K562 (cell line): ENCODE measurements around the gene HP. TPM values are rescaled to one million over a fixed set of nuclear protein-coding genes. Genes with fewer than 3 reads are reported as not detected.

ENCODE experiments used
- ATAC-seq: fragments of 200-7000 bp; cut with Tn5 transposase; 3 replicates; pipeline ENCODE4 v1.9.1; 2020; ENCODE audit warnings: moderate library complexity
- BruUV-seq: library from RNA; stranded (reverse); fragments of 400-500 nt; replicated peaks from 2 replicates; lab custom pipeline; 2021; lab: Mats Ljungman, UMichigan
- CTCF ChIA-PET: fragments of 300-600 bp; formaldehyde crosslinking; extraction: SDS; loops from one replicate; lab custom pipeline; 2021; ENCODE audit warnings: low intra/inter-chr PET ratio; lab: Yijun Ruan, JAX
- POLR2A ChIA-PET: fragments of 300-600, 350-650 bp; sonication (Branson Sonifier 250); formaldehyde crosslinking; extraction: SDS; loops from one replicate; lab custom pipeline; 2021; ENCODE audit warnings: antibody characterized with exemption, inconsistent platforms; lab: Yijun Ruan, JAX
- DNase-seq, 4 experiments: peaks; one replicate each; pipeline versions ENCODE4 v3.0.0 to v3.0.0-alpha.2; 2011 to 2018; ENCODE audit warnings: low spot score in 3 of 4, mixed read lengths in 3 of 4; ENCODE audit errors: extremely low read depth in 1 of 4
- FAIRE-seq: peaks from 2 replicates; lab custom pipeline; 2011; peaks lifted over from hg19 to GRCh38; lab: Jason Lieb, UNC
- H2AFZ ChIP-seq: 2 replicates; pipeline ENCODE4 v1.6.0; 2011; ENCODE audit warnings: low read depth, low read length, control low read depth, inconsistent platforms
- H3K27ac ChIP-seq: fragments of 200-600 bp; 3 replicates; pipeline ENCODE4 v1.8.0; 2011; ENCODE audit warnings: low read depth, mild to moderate bottlenecking, control low read depth, inconsistent platforms, low read length, moderate library complexity, mixed read lengths; ENCODE audit errors: extremely low read depth
- H3K27me3 ChIP-seq, 2 experiments: fragments of 300-600 bp in 1 of 2; 2 replicates in 1 of 2; 3 replicates in 1 of 2; pipeline versions ENCODE4 v1.6.0 to v1.8.0; 2011; ENCODE audit warnings: inconsistent platforms in 2 of 2, low read length in 2 of 2, mild to moderate bottlenecking in 1 of 2, mixed read lengths in 1 of 2, moderate library complexity in 1 of 2; ENCODE audit not compliant: control insufficient read depth in 2 of 2, insufficient read depth in 2 of 2
- H3K36me3 ChIP-seq: fragments of 300-600 bp; 3 replicates; pipeline ENCODE4 v1.8.0; 2011; ENCODE audit warnings: mild to moderate bottlenecking, low read length, inconsistent platforms; ENCODE audit not compliant: control insufficient read depth, insufficient read depth
- H3K4me1 ChIP-seq, 2 experiments: fragments of 200-600 bp in 1 of 2; replicated peaks in 1 of 2; 2 replicates in 1 of 2; 3 replicates in 1 of 2; pipeline versions ENCODE4 v1.5.1 to v1.8.0; 2011; ENCODE audit warnings: inconsistent platforms in 2 of 2, low read length in 2 of 2, mild to moderate bottlenecking in 1 of 2, mixed read lengths in 1 of 2, moderate library complexity in 1 of 2; ENCODE audit not compliant: control insufficient read depth in 2 of 2, insufficient read depth in 2 of 2
- H3K4me2 ChIP-seq: 2 replicates; pipeline ENCODE4 v1.6.1; 2011; ENCODE audit warnings: low read length, control low read depth, inconsistent platforms, mixed read lengths; ENCODE audit not compliant: insufficient read depth
- H3K4me3 ChIP-seq: fragments of 200-600 bp; sonication (generic), shearing (Covaris generic); 2 replicates; pipeline ENCODE4 v1.5.1; 2016; ENCODE audit warnings: control low read depth, inconsistent platforms
- H3K79me2 ChIP-seq: fragments of 200-600 bp; 3 replicates; pipeline ENCODE4 v1.8.0; 2011; ENCODE audit warnings: low read length, inconsistent platforms; ENCODE audit not compliant: control insufficient read depth, insufficient read depth
- H3K9ac ChIP-seq, 2 experiments: 2 replicates each; pipeline versions ENCODE4 v1.6.0 to v1.6.1; 2011; ENCODE audit warnings: low read depth in 2 of 2, low read length in 2 of 2, control low read depth in 1 of 2, inconsistent platforms in 1 of 2, mild to moderate bottlenecking in 1 of 2, mixed read lengths in 1 of 2; ENCODE audit not compliant: insufficient read depth in 1 of 2
- H3K9me1 ChIP-seq: one replicate; pipeline ENCODE4 v1.6.0; 2011; ENCODE audit warnings: inconsistent platforms, mild to moderate bottlenecking, low read length, moderate library complexity; ENCODE audit not compliant: control insufficient read depth, insufficient read depth
- H3K9me3 ChIP-seq: replicated peaks from 2 replicates; pipeline ENCODE4 v1.5.1; 2011; ENCODE audit warnings: low read depth, low read length, inconsistent platforms; ENCODE audit not compliant: control insufficient read depth, insufficient read depth
- H4K20me1 ChIP-seq: replicated peaks from 2 replicates; pipeline ENCODE4 v1.6.1; 2011; ENCODE audit warnings: low read length, inconsistent platforms, mixed read lengths; ENCODE audit not compliant: control insufficient read depth, insufficient read depth
- DDX20 ChIP-seq: fragments of 450-650 bp; IDR thresholded peaks from 2 replicates; pipeline ENCODE4 v1.6.1; 2016; ENCODE audit warnings: missing genetic modification characterization, low read depth, mild to moderate bottlenecking, missing compliant biosample characterization, moderate library complexity
- MEIS2 ChIP-seq: fragments of 450-650 bp; IDR thresholded peaks from 2 replicates; pipeline ENCODE4 v1.6.1; 2014; ENCODE audit warnings: mild to moderate bottlenecking; ENCODE audit not compliant: partially characterized antibody
- PKNOX1 ChIP-seq: fragments of 450-650 bp; IDR thresholded peaks from 2 replicates; pipeline ENCODE4 v1.6.1; 2016
- ZFPM2 ChIP-seq: fragments of 250-450 bp; sonication (Bioruptor Pico); IDR thresholded peaks from 2 replicates; pipeline ENCODE4 v1.5.1; 2022; ENCODE audit warnings: mild to moderate bottlenecking
- WGBS: fragments of 100-300 bp; shearing (Covaris generic); methylation state at CpG from one replicate; pipeline ENCODE4 v1.1.6; 2016; ENCODE audit warnings: low coverage, mixed read lengths; ENCODE audit not compliant: insufficient coverage; ENCODE audit errors: missing lambda C conversion rate; 5-methylcytosine and 5-hydroxymethylcytosine counted together
- in situ Hi-C: fragments of 300-500 bp; cut with MboI; formaldehyde crosslinking; loops from 4 replicates; pipeline ENCODE4 v1.15.0; 2018; ENCODE audit warnings: inconsistent platforms, mixed read lengths
- intact Hi-C: fragments of 100-400 bp; cut with micrococcal nuclease; formaldehyde crosslinking; loops from 2 replicates; pipeline ENCODE4 v1.14.2; 2022
- polyA plus RNA-seq, 8 experiments: library from polyadenylated mRNA; depleted of rRNA in 4 of 8; stranded (reverse) in 5 of 8; unstranded in 3 of 8; fragments of >200 nt; fragmentation: Nextera tagmentation in 2 of 8; fragmentation: Illumina TruSeq in 1 of 8; extraction: Ambion mirVana in 2 of 8; extraction: Trizol in 1 of 8; gene quantifications; 2 replicates each; pipeline versions ENCODE4 v1.2.1 to v1.2.3, GENCODE V29; 2011 to 2014; ENCODE audit warnings: inconsistent platforms in 1 of 8, missing spikeins in 1 of 8
- total RNA-seq, 7 experiments: library from RNA; depleted of rRNA in 6 of 7; stranded (reverse); fragments of >200 nt in 6 of 7; fragmentation: Illumina TruSeq in 2 of 7; extraction: Trizol in 2 of 7; gene quantifications; 2 replicates each; pipeline versions ENCODE4 v1.2.1 to v1.2.3, GENCODE V29; 2011 to 2021; ENCODE audit warnings: low replicate concordance in 1 of 7

Gene HP
- total and polyA plus RNA-seq, 9 of the 15 experiments (the other 6 are each of a cell fraction or from before 2014, with no cell fraction given), result 0.04 to 8.7 TPM; not detected in 7

- Histone ChIP-seq H3K27me3 (no peaks in the 10 kb centered on the region), H3K36me3 (peaks cover 73% of the 10 kb centered on the region; the same call in 2 of the 3 replicates), H3K9me3 (no peaks in the 10 kb centered on the region), H3K79me2 (no peaks in the 10 kb centered on the region), H3K4me1 (peaks cover 4 to 16% of the 10 kb centered on the region in 2 experiments; a peak in 3 of 5 replicates), H3K9me1 (peaks cover 4% of the 10 kb centered on the region), H3K4me2 (no peak overlapping the region), H4K20me1 (no peaks in the 10 kb centered on the region), H3K9ac (no peak overlapping the region), H2AFZ (no peak overlapping the region), H3K4me3 (no peak overlapping the region), H3K27ac (no peak overlapping the region)
- BruUV-seq, result no TSS peak
- TF ChIP-seq DDX20 (tag) (no peak), ZFPM2 (CRISPR knock-in tag) (no peak), PKNOX1 (peak; percentile 65), MEIS2 (peak; percentile 53)
- ATAC-seq (no peak), FAIRE-seq (no peak), DNase-seq (no peak)
- 91% methylated on average over 12 of the region's 12 CpGs for WGBS
- intact Hi-C loops, result no loop called here
- in situ Hi-C loops, result no loop called here
- ChIA-PET CTCF (interaction anchor here (0.6 kb wide), 1 partner anchor 371 kb away, joined by 3 read pairs; no protein-coding TSS in a partner anchor), POLR2A (interaction anchor here (1.1 kb wide), 1 partner anchor 13 kb away, joined by 3 read pairs; no protein-coding TSS in a partner anchor)
Observed at GRCh38 chr16:72109966-72110530, 55.7 kb downstream of the HP start.

Other genes with a start within 250 kb of the HP start
Only the 7 nearest of the 10 such genes appear.
- gene IST1, start 159.0 kb upstream of the HP start, total RNA-seq (2014; rRNA removed), result 135 and 153 TPM in 2 replicates
- 188 and 204 TPM in 2 replicates for gene IST1, start 159.0 kb upstream of the HP start, total RNA-seq (2014; rRNA removed; fragmentation: Illumina TruSeq; extraction: Trizol)
- gene IST1, start 159.0 kb upstream of the HP start, total RNA-seq (2015; rRNA removed; fragmentation: Illumina TruSeq; extraction: Trizol), result 153 and 168 TPM in 2 replicates
- 149 and 170 TPM in 2 replicates for gene IST1, start 159.0 kb upstream of the HP start, total RNA-seq (2021)
- gene IST1, start 159.0 kb upstream of the HP start, polyA plus RNA-seq (2011; rRNA removed), result 324 and 334 TPM in 2 replicates
- 188 and 218 TPM in 2 replicates for gene IST1, start 159.0 kb upstream of the HP start, polyA plus RNA-seq (2014; fragmentation: Illumina TruSeq; extraction: Trizol)
- gene IST1, start 159.0 kb upstream of the HP start, polyA plus RNA-seq (2014; fragmentation: Nextera tagmentation; extraction: Ambion mirVana), result 100 to 1,000 TPM; 139 to 257 TPM
- 161 and 200 TPM in 2 replicates for gene IST1, start 159.0 kb upstream of the HP start, polyA plus RNA-seq (2014; rRNA removed)
- gene PKD1L3, start 54.1 kb upstream of the HP start, total RNA-seq (2014; rRNA removed), result not detected in 2 replicates
- not detected in 2 replicates for gene PKD1L3, start 54.1 kb upstream of the HP start, total RNA-seq (2014; rRNA removed; fragmentation: Illumina TruSeq; extraction: Trizol)
- gene PKD1L3, start 54.1 kb upstream of the HP start, total RNA-seq (2015; rRNA removed; fragmentation: Illumina TruSeq; extraction: Trizol), result not detected in 2 replicates
- not detected in 2 replicates for gene PKD1L3, start 54.1 kb upstream of the HP start, total RNA-seq (2021)
- 0.01 TPM in 2 replicates for gene PKD1L3, start 54.1 kb upstream of the HP start, polyA plus RNA-seq (2011; rRNA removed)
- 0.03 TPM in 1 of 2 replicates, not detected in the other for gene PKD1L3, start 54.1 kb upstream of the HP start, polyA plus RNA-seq (2014; fragmentation: Illumina TruSeq; extraction: Trizol)
- not detected for gene PKD1L3, start 54.1 kb upstream of the HP start, polyA plus RNA-seq (2014; fragmentation: Nextera tagmentation; extraction: Ambion mirVana)
- gene PKD1L3, start 54.1 kb upstream of the HP start, polyA plus RNA-seq (2014; rRNA removed), result not detected in 2 replicates
- 12.7 and 15.9 TPM in 2 replicates for gene DHODH, start 45.8 kb upstream of the HP start, total RNA-seq (2014; rRNA removed)
- 17.5 and 19.9 TPM in 2 replicates for gene DHODH, start 45.8 kb upstream of the HP start, total RNA-seq (2014; rRNA removed; fragmentation: Illumina TruSeq; extraction: Trizol)
- gene DHODH, start 45.8 kb upstream of the HP start, total RNA-seq (2015; rRNA removed; fragmentation: Illumina TruSeq; extraction: Trizol), result 12.7 and 14.9 TPM in 2 replicates
- gene DHODH, start 45.8 kb upstream of the HP start, total RNA-seq (2021), result 15.3 and 17.1 TPM in 2 replicates
- gene DHODH, start 45.8 kb upstream of the HP start, polyA plus RNA-seq (2011; rRNA removed), result 9.9 and 12.2 TPM in 2 replicates
- 17.8 and 18.0 TPM in 2 replicates for gene DHODH, start 45.8 kb upstream of the HP start, polyA plus RNA-seq (2014; fragmentation: Illumina TruSeq; extraction: Trizol)
- 1 to 10 TPM; 4.3 to 4.9 TPM for gene DHODH, start 45.8 kb upstream of the HP start, polyA plus RNA-seq (2014; fragmentation: Nextera tagmentation; extraction: Ambion mirVana)
- 12.8 and 15.7 TPM in 2 replicates for gene DHODH, start 45.8 kb upstream of the HP start, polyA plus RNA-seq (2014; rRNA removed)
- gene HPR, start 8.7 kb downstream of the HP start, total RNA-seq (2014; rRNA removed), result not detected in 2 replicates
- not detected in 2 replicates for gene HPR, start 8.7 kb downstream of the HP start, total RNA-seq (2014; rRNA removed; fragmentation: Illumina TruSeq; extraction: Trizol)
- gene HPR, start 8.7 kb downstream of the HP start, total RNA-seq (2015; rRNA removed; fragmentation: Illumina TruSeq; extraction: Trizol), result not detected in 2 replicates
- not detected in 2 replicates for gene HPR, start 8.7 kb downstream of the HP start, total RNA-seq (2021)
- gene HPR, start 8.7 kb downstream of the HP start, polyA plus RNA-seq (2011; rRNA removed), result not detected in 2 replicates
- not detected in 2 replicates for gene HPR, start 8.7 kb downstream of the HP start, polyA plus RNA-seq (2014; fragmentation: Illumina TruSeq; extraction: Trizol)
- gene HPR, start 8.7 kb downstream of the HP start, polyA plus RNA-seq (2014; fragmentation: Nextera tagmentation; extraction: Ambion mirVana), result under 1 TPM in 1 of 2 experiments, not detected in 1; 0.07 TPM
- not detected in 2 replicates for gene HPR, start 8.7 kb downstream of the HP start, polyA plus RNA-seq (2014; rRNA removed)
- 11.9 and 14.6 TPM in 2 replicates for gene TXNL4B, start 39.1 kb downstream of the HP start, total RNA-seq (2014; rRNA removed)
- 22.9 and 24.0 TPM in 2 replicates for gene TXNL4B, start 39.1 kb downstream of the HP start, total RNA-seq (2014; rRNA removed; fragmentation: Illumina TruSeq; extraction: Trizol)
- gene TXNL4B, start 39.1 kb downstream of the HP start, total RNA-seq (2015; rRNA removed; fragmentation: Illumina TruSeq; extraction: Trizol), result 14.4 and 15.9 TPM in 2 replicates
- gene TXNL4B, start 39.1 kb downstream of the HP start, total RNA-seq (2021), result 19.9 and 21.5 TPM in 2 replicates
- gene TXNL4B, start 39.1 kb downstream of the HP start, polyA plus RNA-seq (2011; rRNA removed), result 25.7 and 38.0 TPM in 2 replicates
- 20.0 and 23.3 TPM in 2 replicates for gene TXNL4B, start 39.1 kb downstream of the HP start, polyA plus RNA-seq (2014; fragmentation: Illumina TruSeq; extraction: Trizol)
- gene TXNL4B, start 39.1 kb downstream of the HP start, polyA plus RNA-seq (2014; fragmentation: Nextera tagmentation; extraction: Ambion mirVana), result 10 to 100 TPM; 22.3 to 26.9 TPM
- gene TXNL4B, start 39.1 kb downstream of the HP start, polyA plus RNA-seq (2014; rRNA removed), result 19.9 and 21.9 TPM in 2 replicates
- gene DHX38, start 39.3 kb downstream of the HP start, total RNA-seq (2014; rRNA removed), result 60.2 and 63.7 TPM in 2 replicates
- 30.1 and 32.8 TPM in 2 replicates for gene DHX38, start 39.3 kb downstream of the HP start, total RNA-seq (2014; rRNA removed; fragmentation: Illumina TruSeq; extraction: Trizol)
- 39.6 and 43.5 TPM in 2 replicates for gene DHX38, start 39.3 kb downstream of the HP start, total RNA-seq (2015; rRNA removed; fragmentation: Illumina TruSeq; extraction: Trizol)
- gene DHX38, start 39.3 kb downstream of the HP start, total RNA-seq (2021), result 54.8 and 76.8 TPM in 2 replicates
- gene DHX38, start 39.3 kb downstream of the HP start, polyA plus RNA-seq (2011; rRNA removed), result 31.2 and 45.2 TPM in 2 replicates
- 40.8 and 45.3 TPM in 2 replicates for gene DHX38, start 39.3 kb downstream of the HP start, polyA plus RNA-seq (2014; fragmentation: Illumina TruSeq; extraction: Trizol)
- gene DHX38, start 39.3 kb downstream of the HP start, polyA plus RNA-seq (2014; fragmentation: Nextera tagmentation; extraction: Ambion mirVana), result 1 to 10 TPM; 2.8 to 4.6 TPM
- 43.3 and 60.5 TPM in 2 replicates for gene DHX38, start 39.3 kb downstream of the HP start, polyA plus RNA-seq (2014; rRNA removed)
- gene PMFBP1, start 117.7 kb downstream of the HP start, total RNA-seq (2014; rRNA removed), result 0.68 and 0.78 TPM in 2 replicates
- 0.64 and 0.91 TPM in 2 replicates for gene PMFBP1, start 117.7 kb downstream of the HP start, total RNA-seq (2014; rRNA removed; fragmentation: Illumina TruSeq; extraction: Trizol)
- 0.34 and 0.72 TPM in 2 replicates for gene PMFBP1, start 117.7 kb downstream of the HP start, total RNA-seq (2015; rRNA removed; fragmentation: Illumina TruSeq; extraction: Trizol)
- gene PMFBP1, start 117.7 kb downstream of the HP start, total RNA-seq (2021), result 0.27 and 0.47 TPM in 2 replicates
- gene PMFBP1, start 117.7 kb downstream of the HP start, polyA plus RNA-seq (2011; rRNA removed), result 0.13 and 0.20 TPM in 2 replicates
- gene PMFBP1, start 117.7 kb downstream of the HP start, polyA plus RNA-seq (2014; fragmentation: Illumina TruSeq; extraction: Trizol), result 0.21 and 0.64 TPM in 2 replicates
- gene PMFBP1, start 117.7 kb downstream of the HP start, polyA plus RNA-seq (2014; fragmentation: Nextera tagmentation; extraction: Ambion mirVana), result under 1 TPM; 0.15 to 0.41 TPM
- gene PMFBP1, start 117.7 kb downstream of the HP start, polyA plus RNA-seq (2014; rRNA removed), result 0.18 and 0.29 TPM in 2 replicates